ENCODE data around the gene RDH8. TPM values are rescaled to one million over a fixed set of nuclear protein-coding genes. Genes with fewer than 3 reads are reported as not detected.

Gene RDH8
- under 1 TPM in 1 of 12 donors, not detected in 11; 0.21 TPM for polyA plus RNA-seq (ENCODE audit: insufficient read length in 12 of 12)
- long read RNA-seq, donor 1, result 0 reads
- long read RNA-seq, donor 2, result 0 reads
- long read RNA-seq, donor 3, result 0 reads
- long read RNA-seq, donor 4, result 0 reads
- long read RNA-seq, donor 5, result 0 reads
- long read RNA-seq, donor 6, result 0 reads
- long read RNA-seq, donor 7, result 0 reads
- long read RNA-seq, donor 8, result 0 reads
- long read RNA-seq, donor 9, result 0 reads
- long read RNA-seq, donor 10, result 0 reads
- long read RNA-seq, donor 11, result 0 reads

DNA sequence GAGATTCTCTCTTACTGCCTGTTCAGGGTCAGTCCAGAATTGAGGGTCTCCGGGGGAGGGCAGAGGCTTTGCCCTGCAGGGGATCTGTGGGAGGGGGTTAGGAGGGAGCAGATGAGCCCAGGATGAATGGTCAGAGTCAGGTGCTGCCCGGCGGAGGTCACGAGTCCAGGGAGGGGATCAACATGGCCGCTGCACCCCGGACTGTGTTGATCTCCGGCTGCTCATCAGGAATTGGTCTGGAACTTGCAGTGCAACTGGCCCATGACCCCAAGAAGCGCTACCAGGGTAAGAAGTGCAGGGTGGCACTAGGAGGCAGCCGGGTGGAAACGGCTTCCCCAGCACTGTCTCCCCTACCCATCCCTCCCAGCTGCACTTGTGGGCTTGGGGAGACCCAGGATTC, at the start of gene RDH8:
Gene RDH8 (plus strand): TSS at position 168 of the 400 bp plus-strand sequence. CDS start 15 bp downstream, at position 183.
- no peak for DNase-seq

GRCh38 chr19:9966024-9966423, 47.3 kb upstream of the RDH8 start:
- no peak for DNase-seq

DNA sequence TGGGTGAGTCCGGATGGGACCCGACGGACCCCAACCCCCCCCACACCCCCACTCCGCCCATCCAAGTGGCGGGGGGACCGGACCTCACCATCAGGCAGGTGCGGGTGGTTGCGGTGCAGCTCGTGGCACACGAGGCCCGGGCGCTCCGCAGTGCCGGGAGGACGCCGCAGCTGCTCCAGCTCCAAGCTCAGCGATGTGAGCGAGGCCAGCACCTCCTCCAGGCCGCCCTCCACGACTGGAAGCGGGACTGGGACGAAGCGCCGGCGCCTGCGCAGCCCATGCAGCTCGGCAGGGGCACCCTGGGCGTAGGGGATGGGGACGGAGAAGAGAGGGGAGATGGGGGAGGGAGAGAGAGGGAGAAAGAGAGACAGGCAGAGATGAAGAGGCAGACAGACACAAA, 46.8 kb upstream of the RDH8 start:
- no peak for DNase-seq

DNA sequence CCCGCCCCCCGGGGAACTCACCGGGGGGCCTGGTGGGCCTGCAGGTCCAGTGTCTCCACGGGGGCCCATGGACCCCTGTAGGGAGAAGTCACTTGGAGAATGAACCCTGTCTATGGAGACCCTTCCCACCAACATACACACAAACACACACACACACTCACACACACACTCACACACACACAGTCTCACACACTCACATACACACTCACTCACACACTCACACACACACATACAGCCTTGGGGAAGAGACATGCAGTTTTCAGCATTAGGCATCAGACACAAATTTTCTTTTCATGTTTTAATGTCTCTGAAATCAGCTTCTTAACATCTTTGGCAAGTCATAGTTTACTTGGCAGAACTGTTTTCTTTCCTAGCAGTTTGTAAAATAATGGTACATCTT, 46.0 kb upstream of the RDH8 start:
- DNase-seq, result no peak

- DNase-seq, result no peak
Observed at GRCh38 chr19:9968820-9969687, 44.2 kb upstream of the RDH8 start.

DNA sequence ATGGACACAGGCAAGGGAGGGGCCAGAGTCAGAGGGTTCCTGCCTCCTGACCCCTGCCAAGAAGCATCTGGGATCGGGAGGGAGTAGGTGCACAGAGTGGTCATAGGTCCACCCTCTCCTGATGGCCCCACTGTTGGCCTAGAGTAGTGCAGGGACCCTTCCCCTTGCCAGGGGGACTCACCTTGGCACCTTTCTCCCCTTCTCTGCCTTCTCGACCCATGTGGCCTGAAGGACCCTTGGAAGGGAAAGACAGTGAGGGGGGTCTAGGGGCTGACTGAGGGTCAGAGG, 43.7 kb upstream of the RDH8 start:
- DNase-seq, result no peak

DNA sequence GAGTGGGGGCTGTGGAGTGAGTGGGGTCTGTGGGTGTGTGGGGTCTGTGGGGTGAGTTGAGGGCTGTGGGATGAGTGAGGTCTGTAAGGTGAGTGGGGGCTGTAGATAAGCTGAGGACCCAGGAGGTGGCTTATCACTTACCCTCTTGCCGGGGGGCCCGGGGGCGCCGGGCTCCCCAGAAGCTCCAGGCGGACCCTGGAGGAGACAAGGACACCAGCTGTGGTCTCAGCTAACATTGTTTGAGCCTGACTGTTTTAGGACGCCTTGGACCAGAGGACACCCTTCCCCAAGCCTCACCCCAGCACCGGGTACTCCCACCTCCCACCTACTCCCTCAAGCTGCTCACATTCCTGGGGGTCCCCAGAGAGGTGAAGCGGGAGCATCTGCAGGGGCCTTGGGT, 42.8 kb upstream of the RDH8 start:
- no peak for DNase-seq

GRCh38 chr19:9971166-9971897, 42.0 kb upstream of the RDH8 start:
- DNase-seq, result peak; percentile 26

GRCh38 chr19:9972103-9972502, 41.2 kb upstream of the RDH8 start:
- no peak for DNase-seq

DNA sequence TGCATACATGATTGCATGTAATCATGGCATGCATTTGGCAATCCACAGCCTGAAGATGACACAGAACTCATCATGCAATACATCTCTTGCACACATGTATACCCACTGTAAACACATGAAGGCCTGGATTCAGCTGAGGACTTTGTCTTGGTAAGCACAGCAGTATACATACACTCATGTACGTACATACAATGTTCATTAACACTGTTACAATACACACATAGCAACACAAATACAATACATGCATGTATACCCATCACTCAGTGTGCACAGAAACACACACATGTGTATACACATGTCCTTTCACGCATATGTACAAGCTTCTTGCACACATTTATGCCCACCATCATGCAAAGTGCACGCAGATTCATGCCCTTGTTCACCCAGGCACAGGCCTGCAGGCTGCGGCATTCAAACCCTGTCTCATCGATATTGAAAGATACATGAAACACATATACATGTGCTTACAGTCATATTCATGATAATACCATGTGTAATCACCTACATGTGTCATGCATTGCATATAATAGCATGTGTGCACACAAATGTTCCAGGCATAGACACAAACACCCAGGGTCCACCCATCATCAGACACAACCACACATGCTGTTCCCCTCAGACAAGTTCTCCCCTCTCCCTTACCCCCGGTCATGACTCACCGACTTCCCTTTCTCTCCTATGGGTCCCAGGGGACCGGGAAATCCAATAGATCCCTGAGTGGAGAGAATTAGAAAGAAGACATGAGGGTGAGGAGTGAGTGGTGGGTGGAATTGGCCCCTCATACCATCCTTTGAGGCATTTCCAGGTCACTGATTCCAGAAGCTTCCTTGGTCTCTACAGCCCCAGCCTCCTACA, 31.6 kb upstream of the RDH8 start:
- no peak for DNase-seq

- DNase-seq, result peak; percentile 86
Observed at GRCh38 chr19:9986787-9987281, 26.4 kb upstream of the RDH8 start.

DNA sequence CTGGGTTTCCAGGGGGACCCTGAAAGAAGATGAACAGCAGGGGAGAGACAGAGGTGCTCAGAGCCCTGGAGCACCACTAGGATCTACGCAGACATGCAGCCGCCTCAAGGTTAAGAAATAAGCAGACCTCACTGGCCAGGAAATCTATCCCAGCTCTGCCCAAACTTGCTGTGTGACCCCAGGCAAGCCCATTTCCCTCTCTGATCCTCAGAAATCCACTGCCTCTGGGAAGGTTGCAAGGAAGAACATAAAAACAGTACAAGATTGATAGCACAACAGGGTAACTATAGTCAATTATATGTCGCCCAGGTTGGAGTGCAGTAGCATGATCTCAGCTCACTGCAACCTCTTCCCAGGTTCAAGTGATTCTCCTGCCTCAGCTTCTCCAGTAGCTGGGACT, 23.8 kb upstream of the RDH8 start:
- DNase-seq, result no peak

DNA sequence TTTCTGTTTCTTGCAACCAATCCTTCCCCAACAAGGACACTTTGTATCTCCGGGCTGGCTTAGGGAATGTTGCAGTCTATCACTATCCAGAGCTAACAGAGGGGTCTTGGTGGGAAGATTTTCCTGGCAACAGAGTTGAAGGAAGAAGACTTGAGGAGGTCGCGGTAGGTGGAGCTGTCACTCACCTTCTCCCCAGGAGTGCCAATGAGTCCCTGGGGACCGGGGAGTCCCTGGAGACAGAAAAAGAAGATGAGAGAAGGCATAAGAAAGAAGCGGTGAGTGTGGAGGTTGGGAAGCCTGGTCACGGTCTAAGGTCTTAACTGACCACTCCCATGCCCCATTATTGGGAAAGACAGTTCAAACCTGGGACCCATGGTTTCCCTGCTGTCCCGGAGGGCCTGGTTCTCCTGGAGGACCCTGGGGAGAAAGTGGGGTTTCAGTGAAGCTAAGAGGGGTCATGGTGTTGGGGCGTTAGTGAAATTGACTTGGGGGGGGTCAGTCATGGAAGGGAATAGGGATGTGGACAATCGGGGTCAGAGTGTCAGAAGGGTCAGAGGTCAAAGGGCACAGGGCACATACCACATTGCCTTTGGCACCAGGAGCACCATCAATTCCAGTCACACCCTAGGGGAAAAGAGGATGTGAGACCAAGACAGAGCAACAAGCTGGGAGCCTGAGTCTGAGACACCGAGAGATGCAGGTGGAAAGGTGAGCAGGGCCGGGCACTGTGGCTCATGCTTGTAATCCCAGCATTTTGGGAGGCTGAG, 21.7 kb upstream of the RDH8 start:
- DNase-seq, result no peak

DNA sequence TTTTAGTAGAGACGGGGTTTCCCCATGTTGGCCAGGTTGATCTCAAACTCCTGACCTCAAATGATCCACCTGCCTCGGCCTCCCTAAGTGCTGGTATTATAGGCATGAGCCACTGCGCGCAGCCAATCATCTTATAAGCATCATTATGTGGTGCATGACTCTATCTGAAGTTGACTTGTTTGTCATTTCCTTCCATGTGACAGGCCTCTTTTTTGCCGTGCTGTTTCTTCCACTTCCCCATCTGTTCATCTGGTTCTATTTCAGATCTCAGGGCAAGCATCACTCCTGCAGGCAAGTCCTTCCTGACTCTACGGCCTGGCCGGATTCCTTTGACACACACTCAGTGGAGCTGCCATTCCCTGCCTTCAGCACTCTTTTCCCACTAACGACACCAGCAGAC, 18.2 kb upstream of the RDH8 start:
- DNase-seq, result no peak

DNA sequence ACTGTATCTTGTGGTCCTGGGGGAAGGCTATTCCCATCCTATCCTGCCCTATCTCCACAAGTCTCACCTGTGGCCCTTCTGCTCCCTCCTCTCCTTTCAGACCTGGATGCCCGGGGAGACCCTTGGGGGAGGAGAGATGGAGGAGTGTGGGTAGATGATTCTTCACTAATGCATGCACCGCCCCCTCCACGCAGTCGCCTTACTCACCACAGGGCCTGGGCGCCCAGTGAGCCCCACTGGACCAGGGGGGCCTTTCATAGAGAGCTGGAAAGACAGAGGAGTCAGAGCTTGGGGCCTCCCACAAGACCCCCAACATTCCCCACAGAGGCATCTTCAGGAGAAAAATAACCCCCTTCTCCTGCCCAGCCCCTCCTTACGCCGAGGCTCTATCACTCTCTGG, 17.3 kb upstream of the RDH8 start:
- no peak for DNase-seq

DNA sequence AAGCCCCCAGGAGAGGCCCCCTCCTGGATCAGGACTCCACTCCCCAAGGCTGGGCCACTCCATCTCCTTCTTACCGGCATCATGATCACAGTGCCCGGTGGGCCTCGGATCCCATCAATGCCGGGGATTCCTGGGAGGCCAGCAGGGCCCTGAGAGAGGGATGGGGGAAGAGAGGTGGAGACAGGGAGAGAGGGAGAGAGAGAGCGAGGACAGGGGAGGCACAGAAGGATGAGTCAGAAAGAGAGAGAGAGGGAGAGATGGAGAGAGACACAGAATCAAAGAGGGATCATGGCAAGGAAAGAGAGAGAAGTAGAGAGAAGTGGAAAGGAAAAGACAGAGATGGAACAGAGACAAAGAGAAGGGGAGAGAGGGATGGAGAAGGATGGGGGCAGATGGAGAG, 16.7 kb upstream of the RDH8 start:
- no peak for DNase-seq

DNA sequence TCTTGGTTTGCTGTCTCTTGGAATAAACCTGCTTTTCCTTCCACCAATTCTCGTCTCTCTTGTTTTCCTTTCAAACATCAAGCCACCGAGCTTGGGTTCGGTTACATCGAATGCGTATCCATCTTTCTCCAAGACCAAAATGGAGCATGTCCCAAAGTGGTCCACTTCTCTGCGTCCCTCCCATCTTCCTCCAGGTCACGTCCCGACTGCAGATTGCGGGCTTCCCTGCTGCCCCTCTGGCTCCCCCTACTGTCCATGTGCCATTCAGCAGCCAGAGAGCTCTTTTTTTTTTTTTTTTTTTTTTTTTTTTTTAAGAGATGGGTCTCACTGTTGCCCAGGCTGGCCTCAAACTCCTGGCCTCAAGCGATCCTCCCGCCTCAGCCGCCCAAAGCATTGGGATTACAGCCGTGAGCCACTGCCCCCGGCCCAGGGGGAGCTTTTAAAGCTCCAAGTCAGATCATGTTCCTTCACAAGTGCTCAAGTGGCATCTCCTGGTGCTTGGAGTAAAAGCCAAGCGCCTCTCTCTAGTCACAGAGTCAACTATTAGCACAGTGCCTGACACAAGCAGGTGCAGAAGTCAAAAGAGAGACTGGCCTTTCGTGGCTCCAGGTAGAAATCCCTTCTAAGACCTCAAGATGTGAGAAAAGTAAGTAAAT, 13.0 kb upstream of the RDH8 start:
- DNase-seq, result peak; percentile 73

- DNase-seq, result no peak
Observed at GRCh38 chr19:10001899-10002298, 11.4 kb upstream of the RDH8 start.

DNA sequence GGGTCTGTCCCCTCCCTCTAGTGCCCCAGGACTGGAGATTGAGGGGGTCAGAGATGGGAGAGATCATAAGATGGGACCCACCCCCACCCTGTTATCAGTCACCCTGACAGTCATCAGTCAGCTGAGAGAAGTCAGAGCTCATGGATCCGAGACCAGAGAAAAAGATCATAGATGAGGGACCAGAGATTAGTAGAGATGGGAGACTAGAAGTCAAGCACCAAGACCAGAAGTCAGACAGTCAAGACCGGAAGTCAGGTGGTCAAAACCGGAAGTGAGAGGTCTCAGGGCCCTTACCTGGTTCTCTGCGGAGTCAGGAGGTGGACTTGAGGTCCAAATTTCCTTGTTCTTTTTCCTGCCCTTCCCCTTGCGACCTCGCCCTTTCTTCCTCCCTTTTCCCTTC, 10.0 kb upstream of the RDH8 start:
- DNase-seq, result no peak

DNA sequence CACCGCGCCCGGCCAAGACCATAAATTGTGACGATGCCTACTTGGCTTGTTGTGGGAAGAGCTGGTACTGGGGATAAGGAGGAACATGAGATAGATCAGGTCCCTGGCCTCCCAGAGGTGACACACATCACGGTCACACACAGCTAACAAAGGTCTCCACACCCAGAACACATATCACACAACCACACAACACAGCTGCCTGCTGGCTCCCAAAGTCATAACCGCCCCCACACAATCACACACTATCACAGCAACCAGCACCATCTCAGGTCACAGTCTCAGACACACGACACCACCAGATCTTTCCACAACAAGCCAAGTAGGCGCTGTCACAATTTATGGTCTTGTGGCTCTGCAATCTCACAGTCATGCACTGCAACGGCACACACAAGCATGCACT, 8.7 kb upstream of the RDH8 start:
- DNase-seq, result no peak
